Measurements from ENCODE around the gene RNASE11. TPM values are rescaled to one million over a fixed set of nuclear protein-coding genes. Genes with fewer than 3 reads are reported as not detected.

RNASE11 gene
- total and polyA plus RNA-seq, 2 of the 4 experiments (the other 2 are of a cell fraction) = not detected

GRCh38 chr14:20583908-20584307, 3.9 kb downstream of the RNASE11 start:
- WGBS, 2 experiments (ENCODE audit: extremely low coverage in 2 of 2, insufficient read length in 1 of 2) = no CpG with 5 or more reads among the region's 5 CpGs
- dilution Hi-C loops (cut with HindIII; ENCODE audit: low sequenced_read_pairs, unreplicated experiment) = no loop called here

More at GRCh38 chr14:20583908-20584307, 3.9 kb downstream of the RNASE11 start:
- H3K23ac ChIP-seq (ENCODE audit: low read depth, low read length) = no peak overlapping the region
- H4K8ac ChIP-seq (ENCODE audit: low read depth in 2 of 2, low read length in 2 of 2) = no peak overlapping the region
- H2AK5ac ChIP-seq (ENCODE audit: low read depth, low read length) = no peak overlapping the region
- in situ Hi-C loops (cut with MboI; ENCODE audit: low sequenced_read_pairs) = no loop called here
- no peak overlapping the region for H3K4me3 ChIP-seq (ENCODE audit: insufficient read depth, low read depth, low read length)
- TF ChIP-seq RAD21 (IDR thresholded peaks at IDR 0.05; ENCODE audit: low read length) = no peak
- TF ChIP-seq MAZ (IDR thresholded peaks at IDR 0.05; ENCODE audit: borderline replicate concordance, low read depth, low read length) = no peak
- no peak for TF ChIP-seq CEBPB (IDR thresholded peaks at IDR 0.05; ENCODE audit: low read depth, low read length)
- no peak for TF ChIP-seq MAFK (IDR thresholded peaks at IDR 0.05; ENCODE audit: low read depth, low read length)
- no peak for TF ChIP-seq RFX5 (IDR thresholded peaks at IDR 0.05; ENCODE audit: low read depth, low read length)
- TF ChIP-seq CHD1 (IDR thresholded peaks at IDR 0.05; ENCODE audit: low read depth, low read length) = no peak
- no peak for TF ChIP-seq ELK1 (IDR thresholded peaks at IDR 0.05; ENCODE audit: borderline replicate concordance, low read depth, low read length)
- no peak for TF ChIP-seq CTCF (conservative IDR thresholded peaks at IDR 0.05; ENCODE audit: low read depth, low read length)
- TF ChIP-seq SMC3 (IDR thresholded peaks at IDR 0.05; ENCODE audit: low read depth, low read length) = no peak
- no peak for TF ChIP-seq FOS (IDR thresholded peaks at IDR 0.05; ENCODE audit: low read depth, low read length)
- no peak for TF ChIP-seq BHLHE40 (IDR thresholded peaks at IDR 0.05; ENCODE audit: low read depth, low read length)
- TF ChIP-seq RCOR1 (IDR thresholded peaks at IDR 0.05; ENCODE audit: insufficient replicate concordance, low read length) = no peak
- TF ChIP-seq POLR2A (IDR thresholded peaks at IDR 0.05; ENCODE audit: low read depth, low read length) = no peak
- H3K4ac ChIP-seq (ENCODE audit: low read depth, low read length) = no peak overlapping the region
- no peak overlapping the region for H2BK15ac ChIP-seq (ENCODE audit: low read depth, low read length)
- ATAC-seq (ENCODE audit: low read depth) (no peak), DNase-seq (no peak)
- no peak overlapping the region for H2BK5ac ChIP-seq (ENCODE audit: low read depth, low read length, poor library complexity, severe bottlenecking)
- no peak overlapping the region for H2BK120ac ChIP-seq (ENCODE audit: low read depth, low read length)
- ChIA-PET CTCF (interaction anchor here (1.2 kb wide), 1 partner anchor 9 kb away, joined by 6 read pairs; no protein-coding TSS in a partner anchor), POLR2A (ENCODE audit: unreplicated experiment) (no interaction called here)
- no peak overlapping the region for H3K4me2 ChIP-seq (ENCODE audit: low read depth, low read length)
- BruUV-seq (replicated peaks) = no TSS peak
- H3K9me3 ChIP-seq (ENCODE audit: control insufficient read depth, insufficient read depth, low read length) = no peaks in the 10 kb centered on the region
- no peak overlapping the region for H4K5ac ChIP-seq (ENCODE audit: low read depth, low read length)
- no peak overlapping the region for H3K56ac ChIP-seq (ENCODE audit: extremely low read depth, insufficient read depth, low read length)
- no peaks in the 10 kb centered on the region for H3K9me1 ChIP-seq (ENCODE audit: insufficient read depth, low read length)
- no peak overlapping the region for H2AFZ ChIP-seq (replicated peaks; ENCODE audit: low read length, poor library complexity)
- H4K91ac ChIP-seq (ENCODE audit: insufficient read depth, low read depth, low read length) = no peak overlapping the region
- no peak overlapping the region for H3K9ac ChIP-seq (ENCODE audit: low read depth, low read length)
- intact Hi-C loops (cut with micrococcal nuclease) = no loop called here
- H3K18ac ChIP-seq (ENCODE audit: low read depth, low read length) = no peak overlapping the region
- H3K4me1 ChIP-seq (ENCODE audit: control insufficient read depth, insufficient read depth, low read length) = no peaks in the 10 kb centered on the region
- no peaks in the 10 kb centered on the region for H4K20me1 ChIP-seq (ENCODE audit: insufficient read depth, low read length)
- H3K27ac ChIP-seq (ENCODE audit: insufficient read depth, low read length) = no peak overlapping the region
- H3K27me3 ChIP-seq (ENCODE audit: control insufficient read depth, insufficient read depth, low read length) = peaks cover 2% of the 10 kb centered on the region; the same call in 1 of the 2 replicates
- H2BK20ac ChIP-seq (ENCODE audit: low read depth, low read length) = no peak overlapping the region
- H3K14ac ChIP-seq (replicated peaks; ENCODE audit: low read depth, low read length) = no peak overlapping the region
- no peaks in the 10 kb centered on the region for H3K79me1 ChIP-seq (ENCODE audit: low read depth in 1 of 2, low read length in 2 of 2)
- no peaks in the 10 kb centered on the region for H3K36me3 ChIP-seq (ENCODE audit: control insufficient read depth, insufficient read depth, low read length)
- no peak overlapping the region for H2AK9ac ChIP-seq (replicated peaks; ENCODE audit: low read depth, low read length, poor library complexity)

Data from IMR-90 (cell line).